GM19239 (cell line): ENCODE measurements around the gene LDAH.

Experiments used
- DNase-seq: peaks from one replicate; pipeline ENCODE4 v3.0.0; 2011; ENCODE audit warnings: low spot score; ENCODE audit not compliant: insufficient read length
- FAIRE-seq: peaks from 2 replicates; lab custom pipeline; 2011; peaks lifted over from hg19 to GRCh38; lab: Jason Lieb, UNC

LDAH gene

GRCh38 chr2:20657522-20658235 is 165.2 kb downstream of the LDAH start:
- no peak for DNase-seq
- FAIRE-seq: no peak

DNA sequence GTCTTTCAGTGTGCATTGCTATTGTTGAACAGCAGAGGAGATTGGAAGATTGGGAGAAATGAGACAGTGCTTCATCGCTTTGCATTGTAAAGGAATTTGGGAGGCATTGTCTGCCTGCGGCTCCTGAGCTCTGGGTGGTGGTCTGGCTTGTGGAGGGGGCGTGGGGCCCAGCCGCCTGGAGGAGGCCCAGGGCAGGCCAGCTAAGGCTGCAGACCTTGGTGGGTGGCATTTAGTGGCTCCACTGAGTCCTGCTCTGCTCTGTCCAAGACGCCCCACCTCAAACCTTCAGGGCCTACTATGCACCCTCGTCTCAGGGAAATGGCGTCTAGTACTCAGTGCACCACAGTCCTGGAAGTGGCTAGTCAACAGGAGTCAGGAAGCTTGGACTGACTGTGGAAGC is 166.3 kb downstream of the LDAH start:
- no peak for FAIRE-seq
- DNase-seq: no peak

- FAIRE-seq (no peak), DNase-seq (no peak)
These were observed 168.4 kb downstream of the LDAH start for GRCh38 chr2:20654535-20654813.

DNA sequence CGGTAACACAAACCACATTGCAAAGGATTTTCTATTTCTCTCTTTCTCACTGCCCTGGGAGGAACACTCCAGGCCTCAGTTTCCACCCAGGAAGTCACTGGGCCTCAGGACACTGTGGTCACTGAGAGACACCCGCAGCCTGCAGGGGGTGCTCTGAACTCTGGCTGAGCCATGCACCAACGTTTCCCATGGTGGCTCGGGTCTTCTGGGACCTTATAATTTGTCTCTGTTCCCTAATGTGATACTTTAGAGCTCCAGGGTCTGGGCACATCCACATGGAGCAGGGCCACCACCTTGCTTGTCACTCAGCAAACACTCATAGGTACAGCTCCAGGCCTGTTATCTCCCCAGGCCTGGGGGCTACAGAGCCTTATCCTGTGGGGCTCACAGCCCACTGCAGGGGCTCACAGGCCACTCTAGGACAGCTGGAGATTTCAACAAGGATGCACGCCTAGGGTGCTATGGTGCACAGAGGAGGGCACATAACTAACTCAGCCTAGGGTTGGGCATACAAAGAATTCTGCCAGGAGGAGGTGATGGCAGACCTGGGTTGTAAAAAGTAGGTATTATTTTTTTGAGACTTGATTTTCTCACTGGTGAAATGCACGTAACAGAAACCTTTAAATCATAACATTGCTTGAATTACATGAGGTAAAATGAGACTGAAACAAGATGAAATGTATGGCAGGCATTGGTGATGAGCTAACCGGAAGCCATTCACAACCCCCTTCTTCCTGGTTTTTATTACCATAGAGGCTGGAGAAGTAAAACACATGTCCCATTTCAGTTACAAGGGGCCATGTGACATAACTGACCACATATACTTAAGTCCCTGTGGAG is 169.0 kb downstream of the LDAH start:
- DNase-seq (no peak), FAIRE-seq (no peak)

- no peak for FAIRE-seq
These were observed 170.0 kb downstream of the LDAH start for GRCh38 chr2:20652673-20653575.

GRCh38 chr2:20652141-20652540 is 170.8 kb downstream of the LDAH start:
- FAIRE-seq: no peak

More at GRCh38 chr2:20652673-20653575, 170.0 kb downstream of the LDAH start:
- no peak for DNase-seq

GRCh38 chr2:20651731-20652099 is 171.2 kb downstream of the LDAH start:
- DNase-seq (no peak), FAIRE-seq (no peak)

More at GRCh38 chr2:20652141-20652540, 170.8 kb downstream of the LDAH start:
- no peak for DNase-seq

DNA sequence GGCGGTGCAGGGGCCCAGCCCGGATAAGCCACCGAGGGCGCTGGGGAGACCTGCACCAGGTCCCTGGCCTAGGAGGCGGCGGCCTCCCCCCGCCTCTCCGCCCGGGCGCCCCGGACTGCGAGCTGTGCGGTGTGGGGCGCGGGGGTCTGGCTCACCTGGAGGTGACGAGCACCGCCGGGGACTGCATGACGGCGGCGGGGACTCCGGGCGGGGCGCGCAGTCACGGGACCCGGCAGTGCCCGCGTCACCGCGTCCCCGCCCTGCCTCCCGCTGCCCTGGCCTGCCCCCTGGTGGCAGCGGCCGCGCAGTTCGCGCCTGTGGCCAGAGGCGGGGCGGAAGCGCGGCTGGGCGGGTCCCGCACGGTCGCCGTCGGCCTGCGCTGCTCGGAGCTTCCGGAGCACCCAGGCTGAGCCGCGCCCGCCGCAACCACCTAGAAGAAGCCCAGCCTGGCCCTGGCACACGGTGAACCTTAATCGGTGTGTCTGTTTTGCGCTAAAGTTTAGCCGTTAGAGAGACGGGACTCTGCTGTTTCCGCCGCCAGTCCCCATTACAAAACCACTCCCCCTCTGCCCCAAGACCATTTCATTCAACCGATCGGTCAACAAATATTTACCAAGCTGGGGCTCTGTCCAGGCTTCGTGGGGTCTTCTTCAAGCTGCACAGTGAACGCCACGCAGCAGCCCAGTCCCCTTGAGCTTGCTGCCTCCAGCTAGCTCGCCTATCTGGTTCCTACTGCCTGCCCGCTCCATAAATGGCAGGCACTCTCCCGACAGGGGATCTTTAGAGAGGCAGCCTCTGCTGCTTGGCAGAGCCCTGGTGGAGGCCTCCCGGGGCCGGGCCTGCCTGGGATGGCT is 171.8 kb downstream of the LDAH start, which contains the start of gene HS1BP3:
TSS of gene HS1BP3 (minus strand) at position 222 of the 854 bp plus-strand sequence. CDS start at position 187, 35 bp downstream.
- FAIRE-seq (peak; percentile 80), DNase-seq (peak; percentile 93)

- FAIRE-seq: peak; percentile 23
These were observed 172.5 kb downstream of the LDAH start for GRCh38 chr2:20650393-20650876.

DNA sequence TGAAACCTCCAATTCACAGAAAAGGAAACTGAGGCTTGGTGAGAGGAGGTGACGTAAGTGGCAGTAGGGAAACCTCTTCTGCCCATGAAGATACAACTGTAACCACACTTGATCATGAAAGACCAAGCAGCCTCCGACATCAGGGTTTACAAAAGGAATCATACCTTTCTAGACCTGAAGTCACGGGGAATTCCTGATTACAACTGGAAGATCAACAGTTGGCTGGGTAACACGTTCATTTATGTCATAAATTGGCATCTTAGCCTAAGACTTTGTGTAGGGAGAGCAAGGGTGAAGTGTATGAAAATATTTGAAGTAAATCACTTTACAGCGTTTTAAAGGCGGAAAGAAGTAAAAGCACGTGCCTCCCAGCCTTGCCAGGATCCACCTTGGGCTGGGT is 172.9 kb downstream of the LDAH start:
- FAIRE-seq (peak; percentile 42), DNase-seq (no peak)

More at GRCh38 chr2:20650393-20650876, 172.5 kb downstream of the LDAH start:
- DNase-seq: no peak

DNA sequence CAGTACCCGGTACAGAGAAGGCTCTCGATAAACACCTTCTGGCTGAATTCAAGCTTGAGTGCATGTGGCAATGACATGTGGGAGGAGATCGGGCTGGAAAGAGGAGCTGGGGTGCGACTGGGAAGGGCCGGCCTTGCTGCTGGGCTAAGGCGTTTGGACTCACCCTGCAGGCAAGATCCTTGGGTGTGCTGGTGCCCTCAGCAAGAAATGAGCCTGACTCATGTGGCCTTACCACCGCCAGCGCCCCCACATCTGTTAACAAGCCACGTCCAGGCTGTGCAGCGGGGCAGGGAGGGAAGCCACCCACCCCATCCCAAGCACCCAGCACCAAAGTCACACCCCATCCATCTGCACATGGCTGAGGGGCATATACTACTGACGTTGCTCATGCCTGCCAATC is 173.3 kb downstream of the LDAH start:
- no peak for FAIRE-seq

DNA sequence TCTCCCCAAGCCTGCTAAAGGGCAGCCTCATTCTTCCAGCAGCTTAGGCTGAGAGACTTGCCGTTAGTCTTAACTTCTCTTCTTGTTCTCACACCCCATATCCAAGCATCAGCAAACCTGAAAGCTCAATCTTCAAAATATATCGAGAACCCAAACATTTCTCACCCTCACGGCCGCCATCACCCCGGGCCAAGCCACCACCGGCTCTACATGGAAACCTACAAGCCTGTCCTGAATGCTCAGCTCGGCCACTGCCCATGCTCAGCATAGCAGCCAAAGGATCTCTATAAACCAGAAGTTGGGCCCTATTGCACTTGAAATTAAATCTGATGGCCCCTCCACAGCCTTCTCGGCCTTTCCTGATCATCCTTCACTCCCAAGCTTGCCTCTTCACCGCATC is 174.1 kb downstream of the LDAH start:
- FAIRE-seq (no peak), DNase-seq (no peak)

More for the DNA sequence above, 173.3 kb downstream of the LDAH start:
- no peak for DNase-seq

DNA sequence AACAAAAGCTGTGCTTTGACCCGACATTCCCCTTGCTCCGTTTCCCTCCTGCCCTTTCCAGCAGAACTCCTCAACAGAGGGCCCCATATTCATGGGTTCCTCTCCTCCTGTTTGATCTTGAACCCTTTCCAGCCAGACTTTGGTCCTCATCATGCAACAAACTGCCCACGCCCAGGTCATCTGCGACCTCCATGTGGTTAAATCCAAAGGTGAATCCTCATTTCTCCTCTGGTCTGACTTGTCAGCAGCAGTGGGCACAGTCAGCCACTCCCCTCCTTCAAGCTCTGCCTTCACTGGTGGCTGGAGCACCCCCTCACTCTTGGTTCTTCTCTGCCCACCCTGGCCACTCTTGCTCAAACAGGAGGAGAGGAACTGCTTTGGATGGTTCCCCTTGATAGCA is 174.7 kb downstream of the LDAH start:
- FAIRE-seq (no peak), DNase-seq (no peak)

GRCh38 chr2:20647738-20648137 is 175.2 kb downstream of the LDAH start:
- DNase-seq: no peak
- no peak for FAIRE-seq

- FAIRE-seq (no peak), DNase-seq (no peak)
These were observed 175.7 kb downstream of the LDAH start for GRCh38 chr2:20647211-20647610.

DNA sequence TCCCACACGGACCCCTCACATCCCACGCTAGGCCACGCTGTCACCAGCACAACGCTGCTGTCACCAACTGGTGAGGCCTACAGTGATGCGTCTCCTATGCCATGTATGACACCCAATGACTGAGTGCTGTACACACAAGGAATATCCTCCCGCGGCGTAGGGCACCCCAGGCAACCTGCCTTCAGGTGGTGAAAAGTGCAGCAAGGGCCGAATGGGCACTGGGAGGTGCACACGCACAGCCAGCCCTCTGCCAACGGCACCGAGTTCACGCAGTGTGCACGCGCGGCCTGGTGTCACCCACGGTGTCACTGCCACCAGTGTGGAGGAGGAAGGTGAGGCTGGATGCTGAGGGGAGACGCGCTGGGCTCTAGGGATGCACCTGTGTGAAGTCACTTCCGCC is 176.5 kb downstream of the LDAH start:
- DNase-seq: no peak
- FAIRE-seq: no peak

GRCh38 chr2:20645761-20646160 is 177.1 kb downstream of the LDAH start:
- DNase-seq (no peak), FAIRE-seq (no peak)

DNA sequence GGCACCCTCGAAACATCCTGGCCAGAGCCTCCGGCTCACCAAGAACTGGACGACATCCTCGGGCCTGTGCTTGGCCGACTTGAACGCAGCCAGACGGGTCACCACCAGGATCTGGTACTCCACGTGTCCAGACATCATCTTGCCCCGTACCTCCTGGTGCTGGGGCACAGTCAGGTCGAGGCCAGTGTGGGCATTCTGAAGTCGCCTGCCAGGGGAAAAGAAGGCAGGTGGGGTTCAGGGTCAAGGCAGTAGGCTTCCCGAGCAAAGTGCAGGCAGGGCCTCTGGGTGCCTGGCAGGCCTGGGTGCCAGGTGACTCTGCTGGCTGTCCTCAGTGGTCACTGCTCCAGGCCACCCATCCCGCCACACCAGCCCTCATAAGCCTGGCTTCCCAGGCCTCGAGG is 177.6 kb downstream of the LDAH start:
- FAIRE-seq: no peak
- DNase-seq: no peak

GRCh38 chr2:20643826-20644225 is 179.1 kb downstream of the LDAH start:
- FAIRE-seq: no peak
- no peak for DNase-seq
